Cardiac muscle cell (in vitro differentiated cells and primary cell): Measurements from ENCODE around the gene IFI35. TPM values are rescaled to one million over a fixed set of nuclear protein-coding genes. Genes with fewer than 3 reads are reported as not detected.
A peak's percentile ranks its signal among the peaks of the same experiment; 100 is the strongest.
"Not testable (repeated sequence)": the region's sequence is repeated elsewhere in the genome, so short reads cannot be mapped to it uniquely, and the experiment has no call there.

Source experiments
- DNase-seq, 2 donors: peaks; one replicate each; pipeline versions ENCODE4 v3.0.0 to v3.0.0-alpha.2; 2010 to 2017; ENCODE audit warnings: low read depth in 1 of 2, low spot score in 1 of 2
- H3K27ac ChIP-seq: fragments of 200-600 bp; sonication (generic); 2 replicates; pipeline ENCODE4 v1.5.1; 2016
- H3K27me3 ChIP-seq: fragments of 200-600 bp; sonication (generic); 2 replicates; pipeline ENCODE4 v1.6.0; 2016; ENCODE audit warnings: control low read depth
- H3K36me3 ChIP-seq: fragments of 200-600 bp; sonication (generic); 2 replicates; pipeline ENCODE4 v1.5.1; 2016; ENCODE audit warnings: control low read depth
- H3K4me1 ChIP-seq: fragments of 200-600 bp; sonication (generic); 2 replicates; pipeline ENCODE4 v1.8.1; 2017; ENCODE audit warnings: low read depth, mild to moderate bottlenecking, mixed run types
- H3K4me3 ChIP-seq: fragments of 200-600 bp; sonication (generic); 2 replicates; pipeline ENCODE4 v1.5.1; 2016; ENCODE audit warnings: mild to moderate bottlenecking
- H3K9me3 ChIP-seq: fragments of 200-600 bp; sonication (generic); 2 replicates; pipeline ENCODE4 v1.5.1; 2017; ENCODE audit warnings: low read depth, mild to moderate bottlenecking, control low read depth
- CTCF ChIP-seq: IDR thresholded peaks from 2 replicates; pipeline ENCODE4 v1.5.1; 2012; ENCODE audit warnings: low read depth, mild to moderate bottlenecking, low read length
- polyA plus RNA-seq: library from polyadenylated mRNA; unstranded; fragments of >200 nt; fragmentation: Nextera tagmentation; extraction: Ambion mirVana; gene quantifications from 2 replicates; pipeline ENCODE4 v1.2.1, GENCODE V29; 2016
- total RNA-seq: library from RNA; depleted of rRNA; stranded (reverse); fragments of >200 nt; gene quantifications from 2 replicates; pipeline ENCODE4 v1.2.3, GENCODE V29; 2016

IFI35 gene
- total and polyA plus RNA-seq, 2 experiments from 2014 or later: 6.8 to 8.7 TPM

- Histone ChIP-seq H3K27ac (peak overlapping the region; percentile 98), H3K27me3 (no peaks in the 10 kb centered on the region)
- DNase-seq: no peak
Measured at GRCh38 chr17:42997390-42997983, 9.1 kb upstream of the IFI35 start.

GRCh38 chr17:42997984-42998938, 8.3 kb upstream of the IFI35 start, which contains the start of gene RPL27:
Gene RPL27, plus strand, starts transcription at chr17:42998419. Its CDS starts 332 bp downstream, at chr17:42998751.
- H3K36me3 ChIP-seq: peaks cover 28% of the 10 kb centered on the region
- no peaks in the 10 kb centered on the region for H3K9me3 ChIP-seq
- peaks cover 14% of the 10 kb centered on the region for H3K4me1 ChIP-seq
- H3K27ac ChIP-seq: peak within 1 kb of the TSS; percentile 98
- peak within 1 kb of the TSS; percentile 86 for H3K4me3 ChIP-seq
- TF ChIP-seq CTCF: peak; percentile 88
- peak; percentile 99 to 100 for DNase-seq
- H3K27me3 ChIP-seq: no peaks in the 10 kb centered on the region

More at GRCh38 chr17:42997390-42997983, 9.1 kb upstream of the IFI35 start:
- Histone ChIP-seq H3K4me1 (peaks cover 14% of the 10 kb centered on the region), H3K9me3 (no peaks in the 10 kb centered on the region), H3K36me3 (peaks cover 30% of the 10 kb centered on the region), H3K4me3 (peak overlapping the region; percentile 17)
- TF ChIP-seq CTCF: no peak

DNA sequence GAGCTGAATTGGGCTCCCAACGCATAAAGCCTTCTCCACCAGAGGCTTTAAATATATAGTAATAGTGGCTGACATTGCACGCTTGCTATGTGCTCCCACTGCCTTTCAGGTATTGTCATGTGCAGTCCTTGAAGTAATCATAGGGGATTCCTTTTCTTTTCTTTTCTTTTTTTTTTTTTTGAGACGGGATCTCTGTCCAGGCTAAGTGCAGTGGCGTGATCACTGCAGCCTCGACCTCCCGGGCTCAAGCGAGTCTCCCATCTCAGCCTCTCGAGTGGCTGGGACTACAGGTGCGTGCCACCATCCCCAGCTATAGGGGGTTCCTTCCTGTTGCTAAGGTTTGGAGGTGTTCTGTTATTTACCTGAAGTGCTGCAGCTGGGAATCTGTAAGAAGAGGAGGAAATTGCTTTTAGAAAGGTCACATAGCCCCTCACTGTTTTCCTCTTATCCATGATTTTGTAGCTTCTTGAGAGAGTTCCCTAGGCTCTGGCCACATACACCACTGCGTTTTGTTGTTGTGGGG, 7.5 kb upstream of the IFI35 start:
- DNase-seq: no peak
- H3K36me3 ChIP-seq: peaks cover 30% of the 10 kb centered on the region
- no peaks in the 10 kb centered on the region for H3K27me3 ChIP-seq

DNA sequence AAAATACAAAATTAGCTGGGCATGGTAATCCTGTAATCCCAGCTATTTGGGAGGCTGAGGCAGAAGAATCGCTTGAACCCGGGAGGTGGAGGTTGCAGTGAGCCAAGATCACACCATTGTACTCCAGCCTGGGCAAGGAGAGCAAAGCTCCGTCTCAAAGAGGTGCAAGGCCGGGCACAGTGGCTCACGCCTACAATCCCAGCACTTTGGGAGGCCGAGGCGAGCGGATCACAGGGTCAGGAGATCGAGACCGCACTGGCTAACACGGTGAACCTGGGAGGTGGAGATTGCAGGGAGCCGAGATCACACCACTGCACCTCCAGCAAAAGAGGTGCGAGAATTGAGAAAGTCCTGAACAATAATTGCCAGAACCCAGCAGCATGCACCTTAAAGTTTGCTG, 5.7 kb upstream of the IFI35 start:
- not testable (repeated sequence) for H3K27me3 ChIP-seq, DNase-seq, H3K27ac ChIP-seq, H3K4me3 ChIP-seq, H3K9me3 ChIP-seq
- H3K4me1 ChIP-seq: peaks cover 14% of the 10 kb centered on the region
- peaks cover 30% of the 10 kb centered on the region for H3K36me3 ChIP-seq

More for the DNA sequence above, 7.5 kb upstream of the IFI35 start:
- H3K27ac ChIP-seq: peak overlapping the region; percentile 98
- H3K9me3 ChIP-seq: no peaks in the 10 kb centered on the region
- H3K4me3 ChIP-seq: peak overlapping the region; percentile 86
- peaks cover 14% of the 10 kb centered on the region for H3K4me1 ChIP-seq
- TF ChIP-seq CTCF: no peak

DNA sequence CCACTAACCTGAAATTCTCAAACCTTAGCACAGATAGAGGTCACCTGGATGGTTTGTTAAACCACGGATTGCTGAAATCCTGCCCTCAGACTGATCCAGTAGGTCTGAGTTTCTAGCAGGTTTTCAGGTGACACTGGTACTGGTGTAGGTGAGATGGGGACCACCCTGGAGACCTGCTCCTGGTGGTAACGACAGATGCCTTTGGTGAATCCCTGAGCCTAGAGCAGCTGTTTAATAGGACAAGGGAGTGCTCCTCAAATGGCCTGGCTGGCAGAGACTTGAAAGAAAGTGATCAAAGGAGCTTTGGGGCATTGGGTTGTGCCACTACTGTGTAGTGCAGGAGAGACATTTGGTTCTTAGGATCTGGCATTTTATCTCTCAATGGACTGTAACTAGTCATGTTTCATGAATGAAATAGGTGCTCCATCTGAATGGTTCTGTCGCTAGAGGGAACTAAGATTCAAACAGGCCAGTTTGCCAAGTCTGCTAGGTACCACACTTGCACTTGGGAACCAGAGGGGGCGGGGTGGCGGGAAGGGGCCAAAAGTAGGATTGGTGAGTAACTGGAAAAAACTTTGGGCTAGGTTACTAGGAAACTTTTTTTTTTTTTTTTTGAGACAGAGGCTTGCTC, 2.9 kb upstream of the IFI35 start:
- H3K4me3 ChIP-seq: no peak overlapping the region
- peak in 1 of 2 donors; percentile 52 for DNase-seq
- H3K4me1 ChIP-seq: peaks cover 8% of the 10 kb centered on the region
- no peaks in the 10 kb centered on the region for H3K9me3 ChIP-seq
- H3K27me3 ChIP-seq: no peaks in the 10 kb centered on the region
- peaks cover 30% of the 10 kb centered on the region for H3K36me3 ChIP-seq
- peak overlapping the region; percentile 64 for H3K27ac ChIP-seq
- no peak for TF ChIP-seq CTCF
